Stimulated activated CD8-positive, alpha-beta memory T cell treated with anti-CD3 and anti-CD28 coated beads, Interleukin-15, amount 100 ng/mL, for 24 hours (primary cell): ENCODE data around the gene RHOF.

Experiments used
- DNase-seq: peaks from one replicate; pipeline ENCODE4 v3.0.0-alpha.2; 2020; ENCODE audit warnings: low read depth

The RHOF gene

DNA sequence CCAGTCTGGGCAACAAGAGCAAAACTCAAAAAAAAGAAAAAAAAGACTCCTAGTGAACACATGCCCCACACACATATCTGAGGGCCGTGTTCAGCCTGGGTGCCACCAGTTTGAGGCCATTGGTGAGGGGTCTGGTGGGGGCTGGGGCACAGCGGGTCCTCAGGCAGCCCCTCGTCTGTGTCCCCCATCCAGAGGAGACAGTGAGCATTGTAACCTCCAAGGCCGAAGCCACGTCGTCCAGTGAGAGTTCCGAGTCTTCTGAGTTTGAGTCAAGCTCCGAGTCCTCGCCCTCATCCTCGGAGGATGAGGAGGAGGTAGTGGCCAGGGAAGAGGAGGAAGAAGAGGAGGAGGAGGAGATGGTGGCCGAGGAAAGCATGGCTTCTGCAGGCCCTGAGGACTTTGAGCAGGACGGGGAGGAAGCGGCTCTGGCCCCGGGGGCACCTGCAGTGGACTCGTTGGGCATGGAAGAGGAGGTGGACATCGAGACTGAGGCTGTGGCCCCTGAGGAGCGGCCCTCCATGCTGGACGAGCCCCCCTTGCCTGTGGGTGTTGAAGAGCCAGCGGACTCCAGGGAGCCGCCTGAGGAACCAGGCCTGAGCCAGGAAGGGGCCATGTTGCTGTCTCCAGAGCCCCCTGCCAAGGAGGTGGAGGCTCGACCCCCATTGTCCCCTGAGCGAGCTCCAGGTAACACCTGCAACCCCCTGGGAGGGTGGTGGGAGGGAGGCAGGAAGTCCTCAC is 25.9 kb upstream of the RHOF start:
- no peak for DNase-seq

DNA sequence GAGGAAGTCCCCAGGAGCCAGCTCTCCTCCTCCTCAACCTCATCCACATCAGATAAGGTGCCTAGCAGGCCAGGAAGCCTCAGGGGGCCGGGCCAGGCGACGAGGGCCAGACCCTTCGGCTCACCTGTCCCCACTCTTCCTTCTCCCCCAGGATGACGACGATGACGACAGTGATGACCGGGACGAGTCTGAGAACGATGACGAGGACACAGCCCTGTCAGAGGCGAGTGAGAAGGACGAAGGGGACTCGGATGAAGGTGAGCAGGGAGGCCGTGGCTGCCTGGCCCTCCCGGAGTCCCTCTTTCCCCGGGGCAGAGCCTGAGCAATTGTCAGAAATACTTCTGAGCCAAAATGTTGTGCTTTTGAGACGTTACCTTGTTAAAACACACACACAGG is 24.2 kb upstream of the RHOF start:
- DNase-seq = no peak

- DNase-seq = no peak
These were observed 23.6 kb upstream of the RHOF start for GRCh38 chr12:121816925-121817647.

DNA sequence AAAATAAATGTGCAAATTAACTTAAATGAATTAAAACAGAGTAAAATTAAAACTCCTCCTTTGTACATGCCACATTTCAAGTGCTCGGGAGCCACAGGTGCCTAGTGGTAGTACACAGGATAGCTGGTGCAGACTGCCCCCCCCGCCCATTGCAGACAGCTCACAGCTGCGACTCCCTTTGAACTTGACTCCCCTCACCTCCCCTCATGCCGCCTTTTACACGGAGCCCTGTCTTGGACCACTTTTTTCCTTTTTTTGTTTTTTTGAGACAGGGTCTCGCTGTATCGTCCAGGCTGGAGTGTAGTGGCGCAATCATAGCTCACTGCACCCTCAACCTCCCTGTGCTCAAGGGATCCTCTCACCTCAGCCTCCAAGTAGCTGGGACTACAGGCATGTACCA is 21.8 kb upstream of the RHOF start:
- DNase-seq = no peak

DNA sequence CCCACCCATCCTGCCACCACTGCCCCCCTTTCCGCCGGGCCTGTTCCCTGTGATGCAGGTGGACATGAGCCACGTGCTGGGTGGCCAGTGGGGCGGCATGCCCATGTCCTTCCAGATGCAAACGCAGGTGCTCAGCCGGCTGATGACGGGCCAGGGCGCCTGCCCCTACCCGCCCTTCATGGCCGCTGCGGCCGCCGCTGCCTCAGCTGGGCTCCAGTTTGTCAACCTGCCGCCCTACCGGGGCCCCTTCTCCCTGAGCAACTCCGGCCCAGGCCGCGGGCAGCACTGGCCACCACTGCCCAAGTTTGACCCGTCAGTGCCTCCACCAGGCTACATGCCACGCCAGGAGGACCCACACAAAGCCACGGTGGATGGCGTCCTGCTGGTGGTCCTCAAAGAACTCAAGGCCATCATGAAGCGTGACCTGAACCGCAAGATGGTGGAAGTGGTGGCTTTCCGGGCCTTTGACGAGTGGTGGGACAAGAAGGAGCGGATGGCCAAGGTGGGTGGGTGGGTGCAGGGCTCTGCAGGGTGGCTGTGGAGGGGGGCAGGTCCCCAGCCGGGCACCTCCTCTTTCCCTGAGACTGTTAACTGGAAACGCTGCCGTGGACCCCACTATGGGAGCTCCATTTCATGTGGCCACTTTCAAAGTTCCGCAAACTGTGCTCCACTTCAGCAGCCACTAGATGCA is 21.1 kb upstream of the RHOF start:
- no peak for DNase-seq

DNA sequence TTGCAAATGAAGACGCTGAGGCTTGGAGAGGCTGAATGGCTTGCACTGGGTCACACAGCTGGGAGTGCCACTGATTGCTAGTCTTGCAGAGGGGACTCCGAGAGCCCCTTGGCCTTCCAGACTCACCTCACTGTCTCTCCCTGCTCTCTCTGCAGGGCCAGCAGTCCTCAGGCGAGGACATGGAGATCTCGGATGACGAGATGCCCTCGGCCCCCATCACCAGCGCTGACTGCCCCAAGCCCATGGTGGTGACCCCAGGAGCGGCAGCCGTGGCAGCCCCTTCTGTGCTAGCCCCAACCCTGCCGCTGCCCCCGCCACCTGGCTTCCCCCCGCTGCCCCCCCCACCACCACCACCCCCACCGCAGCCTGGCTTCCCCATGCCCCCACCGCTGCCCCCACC is 20.5 kb upstream of the RHOF start:
- DNase-seq = no peak

DNA sequence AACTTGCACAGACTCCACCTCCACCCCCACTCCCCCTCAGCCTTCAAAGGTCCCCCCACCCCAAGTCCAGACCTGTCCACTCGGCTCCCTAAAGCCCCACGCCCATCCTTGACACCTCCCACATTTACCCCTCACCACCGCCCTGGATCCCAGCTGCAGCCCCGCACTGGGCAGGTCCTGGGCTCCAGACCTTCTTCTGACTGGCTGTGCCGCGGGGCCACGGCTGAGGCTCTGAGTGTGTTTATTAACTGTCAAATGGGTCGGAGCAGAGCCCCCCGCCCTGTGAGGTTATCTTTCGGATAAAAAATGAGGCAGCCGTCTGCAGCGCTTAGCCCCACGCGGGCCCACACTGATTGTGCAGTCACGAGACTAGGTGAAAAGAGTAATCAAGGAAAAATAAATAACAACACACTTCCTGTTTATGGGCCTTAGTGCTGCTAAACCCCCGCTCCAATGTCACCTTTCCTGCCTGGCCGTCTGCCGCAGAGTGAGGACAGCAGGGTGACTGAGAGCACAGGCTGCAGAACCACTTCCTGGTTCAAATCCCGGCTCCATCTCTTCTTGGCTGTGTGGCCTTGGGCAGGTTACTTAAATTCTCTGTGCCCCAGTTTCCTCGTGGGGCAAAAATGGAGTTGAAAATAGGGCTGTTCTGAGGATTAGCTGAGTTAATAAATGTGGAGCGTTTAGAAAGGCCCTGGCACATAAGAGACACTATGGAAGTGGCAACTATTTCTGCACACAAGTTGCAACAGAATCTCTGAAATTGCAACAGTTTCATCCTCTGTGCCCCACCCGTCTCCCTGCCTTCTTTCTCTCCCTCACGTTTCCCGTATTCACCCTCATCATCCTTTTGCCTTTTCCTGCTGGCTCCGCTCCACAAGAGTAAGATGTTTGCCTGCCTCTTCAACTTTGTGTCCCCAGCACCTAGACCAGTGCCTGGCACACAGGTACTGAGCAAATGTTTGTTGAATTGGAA is 19.7 kb upstream of the RHOF start:
- DNase-seq = no peak

DNA sequence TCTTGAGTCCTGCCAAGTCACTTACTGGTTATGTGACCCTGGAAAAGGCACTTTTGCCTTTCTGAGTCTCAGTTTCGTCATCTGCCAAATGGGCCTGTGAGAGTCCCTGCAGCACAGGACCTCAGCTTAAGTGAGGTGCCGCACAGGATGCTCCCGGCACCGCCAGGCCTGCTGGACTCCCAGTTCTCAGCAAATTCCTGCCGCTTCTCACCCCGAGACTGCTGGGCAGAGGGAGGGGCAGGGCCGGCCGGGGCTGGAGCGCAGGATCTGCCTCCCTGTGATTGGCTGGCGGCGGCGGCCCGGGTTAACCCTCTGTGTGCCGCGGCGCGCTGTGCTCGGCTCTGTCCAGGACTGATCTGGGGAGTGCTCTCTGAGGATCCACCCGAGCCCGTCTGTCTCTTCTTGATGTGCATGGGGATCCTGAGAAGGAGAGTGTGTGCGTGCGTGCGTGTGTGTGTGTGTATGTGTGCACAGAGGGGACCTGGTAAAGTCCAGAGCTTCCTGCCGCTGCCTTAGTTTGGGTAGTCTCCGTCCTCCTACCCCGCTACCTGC is 18.9 kb upstream of the RHOF start:
- DNase-seq = no peak

- peak; percentile 56 for DNase-seq
These were observed 18.2 kb upstream of the RHOF start for GRCh38 chr12:121811434-121812319.

DNA sequence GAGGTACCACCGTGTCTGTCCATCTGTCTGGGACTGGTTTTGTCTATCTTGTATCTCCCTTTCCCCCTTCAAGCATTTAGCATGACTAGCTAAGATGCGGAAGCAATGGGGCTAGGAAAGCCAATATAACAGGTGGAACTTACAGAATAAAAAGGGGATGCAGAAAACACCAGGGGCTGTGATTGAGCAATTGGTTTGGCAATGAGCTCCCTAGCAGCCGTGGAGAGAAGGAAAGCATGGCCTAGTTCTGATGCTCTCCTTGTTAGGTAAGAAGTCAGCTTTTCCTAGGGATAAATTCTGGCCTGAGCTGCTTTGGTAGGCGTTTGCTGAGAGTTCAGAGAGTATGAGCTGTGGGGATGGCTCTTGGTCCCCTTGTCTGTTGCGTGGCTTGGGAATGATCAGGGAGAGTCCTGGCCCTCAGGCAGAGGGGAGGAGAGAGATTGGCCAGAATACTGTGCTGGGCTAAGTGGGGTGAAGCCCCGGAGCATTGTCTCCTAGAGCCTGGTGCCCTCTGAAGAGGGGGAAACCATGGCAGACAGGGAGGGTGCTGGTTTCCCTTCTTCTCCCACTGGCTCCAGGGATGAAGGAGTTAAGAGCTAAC is 17.4 kb upstream of the RHOF start:
- DNase-seq = no peak

GRCh38 chr12:121810234-121810817 is 16.8 kb upstream of the RHOF start:
- no peak for DNase-seq

- no peak for DNase-seq
These were observed 16.2 kb upstream of the RHOF start for GRCh38 chr12:121809712-121810116.

DNA sequence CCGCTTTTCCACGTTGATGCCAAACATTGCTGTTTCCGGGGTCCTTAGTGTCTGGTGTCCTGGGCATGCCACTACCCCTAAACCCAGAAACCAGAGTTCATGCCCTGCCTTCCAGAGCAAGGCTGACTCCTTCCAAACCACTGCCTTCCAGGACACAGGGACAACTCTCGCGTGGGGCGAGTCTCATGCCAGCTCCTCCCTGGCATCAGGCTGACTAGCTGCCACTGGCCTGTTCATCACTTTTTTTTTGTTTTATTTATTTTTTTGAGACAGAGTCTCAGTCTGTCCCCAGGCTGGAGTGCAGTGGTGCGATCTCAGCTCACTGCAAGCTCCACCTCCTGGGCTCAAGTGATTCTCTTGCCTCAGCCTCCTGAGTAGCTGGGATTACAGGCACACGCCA is 15.1 kb upstream of the RHOF start:
- DNase-seq = no peak

- DNase-seq = no peak
These were observed 14.3 kb upstream of the RHOF start for GRCh38 chr12:121807642-121808347.

GRCh38 chr12:121806546-121807423 is 13.3 kb upstream of the RHOF start:
- no peak for DNase-seq

DNA sequence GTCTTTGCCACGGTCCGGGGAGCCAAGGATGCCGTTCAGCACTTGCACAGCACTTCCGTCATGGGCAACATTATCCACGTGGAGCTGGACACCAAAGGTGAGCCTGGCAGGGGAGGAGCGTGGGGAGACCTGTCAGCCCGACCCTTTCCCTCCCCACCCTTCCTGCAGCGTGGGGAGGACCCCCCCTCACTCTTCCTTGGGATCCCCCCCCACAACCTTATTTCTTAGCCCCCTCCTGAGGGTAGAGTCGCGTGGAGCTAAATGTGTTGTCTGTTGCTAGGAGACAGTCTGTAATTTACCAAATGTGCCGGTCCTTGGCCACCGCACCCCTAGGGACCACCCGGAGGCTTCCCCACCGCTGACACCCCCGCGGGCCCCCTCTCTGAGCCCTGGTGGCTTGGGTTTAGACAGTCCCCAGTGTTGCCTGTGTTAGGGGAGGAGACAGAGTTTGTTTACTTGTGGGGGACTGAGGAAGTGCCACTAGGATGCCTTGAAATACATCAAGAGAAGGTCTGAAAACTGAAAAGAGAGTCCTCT is 12.6 kb upstream of the RHOF start:
- no peak for DNase-seq

DNA sequence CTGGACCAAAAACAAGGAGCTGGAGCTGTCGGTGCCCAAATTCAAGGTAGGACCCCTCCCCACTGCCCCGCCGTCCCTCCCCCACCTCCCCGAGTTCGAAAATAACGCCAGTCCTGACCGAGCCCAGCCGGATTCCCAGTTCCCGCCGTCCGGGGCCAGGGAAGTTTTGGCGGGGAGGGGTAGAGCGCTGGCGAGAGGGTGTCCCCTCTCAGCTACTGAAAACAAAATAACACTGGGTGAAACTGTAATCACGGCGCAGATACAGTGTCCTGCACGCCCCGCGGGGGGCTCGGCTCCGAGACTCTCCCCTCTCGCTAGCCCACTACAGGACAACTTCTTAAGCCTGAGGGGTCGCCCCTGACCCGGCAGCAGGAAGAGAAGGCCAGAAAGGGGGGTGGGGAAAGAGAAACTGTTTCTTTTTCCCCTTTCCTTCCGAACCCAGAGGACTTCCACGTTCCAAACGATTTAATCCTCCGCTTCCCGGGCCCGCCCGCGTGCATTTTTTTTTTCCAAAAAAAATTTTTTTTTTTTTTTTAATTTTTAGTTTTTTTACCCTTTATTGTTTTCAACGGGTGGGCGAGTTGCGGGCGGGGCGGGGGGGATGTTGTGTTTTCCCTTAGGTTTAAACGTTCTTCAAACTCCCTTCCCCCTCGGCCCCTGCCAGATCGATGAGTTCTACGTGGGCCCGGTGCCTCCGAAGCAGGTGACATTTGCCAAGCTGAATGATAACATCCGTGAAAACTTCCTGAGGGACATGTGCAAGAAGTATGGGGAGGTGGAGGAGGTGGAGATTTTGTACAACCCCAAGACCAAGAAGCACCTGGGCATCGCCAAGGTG is 11.9 kb upstream of the RHOF start:
- DNase-seq = no peak
